ENCODE data around the gene SV2B. TPM values are rescaled to one million over a fixed set of nuclear protein-coding genes. Genes with fewer than 3 reads are reported as not detected.

SV2B gene
- total and polyA plus RNA-seq, 9 of the 15 experiments (the other 6 are each of a cell fraction or from before 2014, with no cell fraction given), result 0.01 to 0.25 (median 0.11) TPM

DNA sequence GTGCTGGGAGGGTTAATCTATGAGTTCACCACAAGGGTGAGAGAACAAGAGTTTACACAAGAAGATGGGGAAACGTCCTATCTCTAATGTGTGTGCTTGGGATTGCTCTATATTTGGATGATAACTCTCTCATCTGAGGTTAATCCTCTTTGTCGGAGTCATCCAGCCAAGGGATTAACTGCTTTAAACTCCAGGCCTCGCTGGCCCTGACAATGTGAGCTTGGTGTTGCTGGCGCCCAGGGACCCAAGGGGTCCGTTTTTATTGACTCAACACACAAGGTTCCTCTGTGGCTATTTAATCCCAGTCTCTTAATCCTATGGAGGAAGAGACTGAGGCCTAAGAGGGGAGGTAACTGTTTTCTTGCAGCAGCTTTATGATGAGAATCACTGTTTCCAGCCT, 14.2 kb downstream of the SV2B start:
- Histone ChIP-seq H3K27ac (ENCODE audit: extremely low read depth, low read depth, low read length) (no peak overlapping the region), H3K4me2 (ENCODE audit: insufficient read depth, low read length) (no peak overlapping the region), H3K4me1 (replicated peaks in 1 of 2; ENCODE audit: control insufficient read depth in 2 of 2, insufficient read depth in 2 of 2, low read length in 2 of 2) (no peaks in the 10 kb centered on the region), H3K79me2 (ENCODE audit: control insufficient read depth, insufficient read depth, low read length) (no peaks in the 10 kb centered on the region), H3K4me3 (no peak overlapping the region), H3K9ac (ENCODE audit: insufficient read depth in 1 of 2, low read depth in 2 of 2, low read length in 2 of 2) (no peak overlapping the region), H3K9me3 (replicated peaks; ENCODE audit: control insufficient read depth, insufficient read depth, low read depth, low read length) (no peaks in the 10 kb centered on the region), H4K20me1 (replicated peaks; ENCODE audit: control insufficient read depth, insufficient read depth, low read length) (no peaks in the 10 kb centered on the region), H2AFZ (ENCODE audit: low read depth, low read length) (no peak overlapping the region), H3K9me1 (ENCODE audit: control insufficient read depth, insufficient read depth, low read length) (no peaks in the 10 kb centered on the region), H3K27me3 (ENCODE audit: control insufficient read depth in 2 of 2, insufficient read depth in 2 of 2, low read length in 2 of 2) (peaks cover 8 to 40% of the 10 kb centered on the region in 2 experiments; a peak in 3 of 5 replicates), H3K36me3 (ENCODE audit: control insufficient read depth, insufficient read depth, low read length) (no peaks in the 10 kb centered on the region)
- no peak for DNase-seq (ENCODE audit: extremely low read depth in 1 of 4, low spot score in 3 of 4)
- 0% methylated on average over 5 of the region's 5 CpGs for WGBS (ENCODE audit: insufficient coverage, low coverage, missing lambda C conversion rate)
- intact Hi-C loops (cut with micrococcal nuclease), result no loop called here
- CTCF ChIA-PET (ENCODE audit: low intra/inter-chr PET ratio), result no interaction called here
- FAIRE-seq, result no peak
- in situ Hi-C loops (cut with MboI), result no loop called here
- no peak for ATAC-seq
- no TSS peak for BruUV-seq (replicated peaks)
- POLR2A ChIA-PET, result interaction anchor here (0.6 kb wide), 1 partner anchor 8 kb away, joined by 3 read pairs; no protein-coding TSS in a partner anchor
- no peak for TF ChIP-seq ATF7 (IDR thresholded peaks at IDR 0.05)
- no peak for TF ChIP-seq HNRNPH1 (optimal IDR thresholded peaks at IDR 0.05; ENCODE audit: low read depth, low read length)
- TF ChIP-seq NELFE (IDR thresholded peaks at IDR 0.05; ENCODE audit: insufficient read depth, insufficient read length), result no peak
- no peak for TF ChIP-seq ELF4 (CRISPR knock-in tag; IDR thresholded peaks at IDR 0.05)
- TF ChIP-seq THAP12 (CRISPR knock-in tag; IDR thresholded peaks at IDR 0.05), result no peak
- TF ChIP-seq ZNF592 (IDR thresholded peaks at IDR 0.05), result no peak
- no peak for TF ChIP-seq ZNF780A (CRISPR knock-in tag; IDR thresholded peaks at IDR 0.05)
- no peak for TF ChIP-seq HNRNPK (IDR thresholded peaks at IDR 0.05; ENCODE audit: low read depth, low read length, poor library complexity, severe bottlenecking)
- TF ChIP-seq NR1H2 (CRISPR knock-in tag; IDR thresholded peaks at IDR 0.05), result no peak
- no peak for TF ChIP-seq ZNF644 (tag; IDR thresholded peaks at IDR 0.05; ENCODE audit: low read depth)
- TF ChIP-seq CBFA2T3 (IDR thresholded peaks at IDR 0.05), result no peak
- TF ChIP-seq RNF2 (IDR thresholded peaks at IDR 0.05), result no peak
- TF ChIP-seq HLTF (IDR thresholded peaks at IDR 0.05), result no peak
- TF ChIP-seq ZNF75A (CRISPR knock-in tag; IDR thresholded peaks at IDR 0.05), result no peak
- no peak for TF ChIP-seq CEBPG (CRISPR knock-in tag; IDR thresholded peaks at IDR 0.05)
- TF ChIP-seq CEBPG (tag; conservative IDR thresholded peaks at IDR 0.05 in 1 of 2, IDR thresholded peaks at IDR 0.05 in 1 of 2), result no peak
- no peak for TF ChIP-seq EP400 (IDR thresholded peaks at IDR 0.05)
- TF ChIP-seq TEAD2 (tag; IDR thresholded peaks at IDR 0.05), result no peak

All from K562 (cell line).